Caco-2 (cell line): ENCODE measurements around the gene NOL9. TPM values are rescaled to one million over a fixed set of nuclear protein-coding genes. Genes with fewer than 3 reads are reported as not detected.

Source experiments
- BruUV-seq: library from RNA; stranded (reverse); fragments of 400-500 nt; replicated peaks from 2 replicates; lab custom pipeline; 2021; lab: Mats Ljungman, UMichigan
- CTCF ChIA-PET: fragments of 300-600 bp; sonication (Branson Sonifier 250); formaldehyde crosslinking; loops from one replicate; lab custom pipeline; 2022; ENCODE audit warnings: antibody characterized with exemption; lab: Charles Lee
- POLR2A ChIA-PET: fragments of 300-600 bp; sonication (Branson Sonifier 250); formaldehyde crosslinking; loops from one replicate; lab custom pipeline; 2022; ENCODE audit warnings: antibody characterized with exemption; lab: Charles Lee
- DNase-seq, 2 experiments: peaks; one replicate each; pipeline versions ENCODE4 v3.0.0 to v3.0.0-alpha.2; 2020 to 2022
- H3K27me3 ChIP-seq: replicated peaks from 2 replicates; pipeline ENCODE4 v1.6.0; 2011; ENCODE audit warnings: low read length; ENCODE audit not compliant: control insufficient read depth, insufficient read depth
- H3K36me3 ChIP-seq: 2 replicates; pipeline ENCODE4 v1.5.1; 2011; ENCODE audit warnings: low read length; ENCODE audit not compliant: control insufficient read depth, insufficient read depth
- H3K4me1 ChIP-seq: fragments of 250-450 bp; sonication (Bioruptor Pico); 2 replicates; pipeline ENCODE4 v1.5.1; 2020; ENCODE audit warnings: mild to moderate bottlenecking
- H3K4me3 ChIP-seq: 2 replicates; pipeline ENCODE4 v1.5.1; 2011; ENCODE audit warnings: low read depth, mild to moderate bottlenecking, control low read depth, low read length
- H3K9me3 ChIP-seq: fragments of 250-450 bp; sonication (Bioruptor Pico); 2 replicates; pipeline ENCODE4 v1.5.1; 2020; ENCODE audit warnings: mild to moderate bottlenecking, moderate library complexity
- H3K27ac Mint-ChIP-seq: one replicate; pipeline ENCODE4 v1.8.0; 2022; ENCODE audit warnings: mixed read lengths; ENCODE audit not compliant: unreplicated experiment
- H3K27me3 Mint-ChIP-seq: one replicate; pipeline ENCODE4 v1.8.0; 2022; ENCODE audit warnings: mixed read lengths; ENCODE audit not compliant: insufficient read depth, unreplicated experiment
- H3K36me3 Mint-ChIP-seq: one replicate; pipeline ENCODE4 v1.8.0; 2022; ENCODE audit warnings: mild to moderate bottlenecking, mixed read lengths; ENCODE audit not compliant: insufficient read depth, unreplicated experiment
- H3K4me1 Mint-ChIP-seq: one replicate; pipeline ENCODE4 v1.8.0; 2022; ENCODE audit warnings: low read depth, mixed read lengths; ENCODE audit not compliant: unreplicated experiment
- H3K4me3 Mint-ChIP-seq: one replicate; pipeline ENCODE4 v1.8.0; 2022; ENCODE audit warnings: mild to moderate bottlenecking, moderate library complexity, mixed read lengths; ENCODE audit not compliant: unreplicated experiment
- H3K9me3 Mint-ChIP-seq: one replicate; pipeline ENCODE4 v1.8.0; 2022; ENCODE audit warnings: mixed read lengths; ENCODE audit not compliant: unreplicated experiment
- CTCF ChIP-seq, 2 experiments: fragments of 200-600 bp in 1 of 2; IDR thresholded peaks; 1 replicate in 1 of 2; 2 replicates in 1 of 2; pipeline versions ENCODE4 v1.5.1 to v1.8.0; 2011 to 2022; ENCODE audit warnings: antibody characterized with exemption in 1 of 2, control low read depth in 1 of 2, inconsistent platforms in 1 of 2, low read depth in 1 of 2, low read length in 1 of 2, mild to moderate bottlenecking in 1 of 2, moderate library complexity in 1 of 2; ENCODE audit not compliant: insufficient read depth in 1 of 2, severe bottlenecking in 1 of 2, unreplicated experiment in 1 of 2
- intact Hi-C: fragments of 100-400 bp; cut with micrococcal nuclease; formaldehyde crosslinking; loops from one replicate; pipeline ENCODE4 v1.10.0; 2022; ENCODE audit not compliant: unreplicated experiment
- total RNA-seq: library from RNA; stranded (reverse); gene quantifications from 2 replicates; pipeline ENCODE4 v1.2.3, GENCODE V29; 2022

Gene NOL9
- total RNA-seq, 1 experiment from 2014 or later: 33.6 TPM

- Histone ChIP-seq H3K4me3 (no peak overlapping the region), H3K27me3 (no peaks in the 10 kb centered on the region), H3K9me3 (no peaks in the 10 kb centered on the region), H3K4me1 (no peaks in the 10 kb centered on the region), H3K36me3 (no peaks in the 10 kb centered on the region)
- H3K9me3 Mint-ChIP-seq: no peaks in the 10 kb centered on the region
- no TSS peak for BruUV-seq
- H3K27ac Mint-ChIP-seq: no peak overlapping the region
- no peaks in the 10 kb centered on the region for H3K4me1 Mint-ChIP-seq
- H3K4me3 Mint-ChIP-seq: no peak overlapping the region
- no peaks in the 10 kb centered on the region for H3K36me3 Mint-ChIP-seq
- ChIA-PET POLR2A (no interaction called here), CTCF (no interaction called here)
- intact Hi-C loops: no loop called here
- no peaks in the 10 kb centered on the region for H3K27me3 Mint-ChIP-seq
- no peak for DNase-seq
- no peak for TF ChIP-seq CTCF (IDR thresholded peaks at IDR 0.05; ENCODE audit: insufficient read depth in 1 of 2, low read depth in 1 of 2, low read length in 1 of 2, severe bottlenecking in 1 of 2, unreplicated experiment in 1 of 2)
Measured at GRCh38 chr1:6505367-6506209, 48.7 kb downstream of the NOL9 start.

GRCh38 chr1:6504887-6505286 is 49.4 kb downstream of the NOL9 start:
- intact Hi-C loops: no loop called here
- H3K4me1 ChIP-seq: no peaks in the 10 kb centered on the region
- H3K4me3 ChIP-seq: no peak overlapping the region
- H3K9me3 ChIP-seq: no peaks in the 10 kb centered on the region
- no peak overlapping the region for H3K4me3 Mint-ChIP-seq
- BruUV-seq: no TSS peak
- no peaks in the 10 kb centered on the region for H3K36me3 Mint-ChIP-seq
- H3K27me3 Mint-ChIP-seq: no peaks in the 10 kb centered on the region
- no peaks in the 10 kb centered on the region for H3K4me1 Mint-ChIP-seq
- no peaks in the 10 kb centered on the region for H3K27me3 ChIP-seq
- no peaks in the 10 kb centered on the region for H3K36me3 ChIP-seq
- no peaks in the 10 kb centered on the region for H3K9me3 Mint-ChIP-seq
- POLR2A ChIA-PET: no interaction called here
- CTCF ChIA-PET: no interaction called here
- no peak for TF ChIP-seq CTCF (IDR thresholded peaks at IDR 0.05; ENCODE audit: insufficient read depth in 1 of 2, low read depth in 1 of 2, low read length in 1 of 2, severe bottlenecking in 1 of 2, unreplicated experiment in 1 of 2)
- no peak overlapping the region for H3K27ac Mint-ChIP-seq
- DNase-seq: no peak

GRCh38 chr1:6503884-6504602 is 50.3 kb downstream of the NOL9 start:
- Mint-ChIP-seq H3K4me3 (no peak overlapping the region), H3K36me3 (no peaks in the 10 kb centered on the region), H3K27ac (no peak overlapping the region), H3K9me3 (no peaks in the 10 kb centered on the region), H3K27me3 (no peaks in the 10 kb centered on the region), H3K4me1 (no peaks in the 10 kb centered on the region)
- Histone ChIP-seq H3K36me3 (no peaks in the 10 kb centered on the region), H3K4me3 (no peak overlapping the region), H3K4me1 (no peaks in the 10 kb centered on the region), H3K27me3 (no peaks in the 10 kb centered on the region), H3K9me3 (no peaks in the 10 kb centered on the region)
- intact Hi-C loops: no loop called here
- TF ChIP-seq CTCF (IDR thresholded peaks at IDR 0.05; ENCODE audit: insufficient read depth in 1 of 2, low read depth in 1 of 2, low read length in 1 of 2, severe bottlenecking in 1 of 2, unreplicated experiment in 1 of 2): no peak
- CTCF ChIA-PET: interaction anchor here (0.7 kb wide), 1 partner anchor 19 kb away, joined by 6 read pairs; no protein-coding TSS in a partner anchor
- POLR2A ChIA-PET: no interaction called here
- BruUV-seq: no TSS peak
- no peak for DNase-seq
